Inflammatory macrophage treated with lipopolysaccharide for 4 hours (primary cell): ENCODE measurements around the gene TMEM94.
"Not testable (repeated sequence)": the region's sequence is repeated elsewhere in the genome, so short reads cannot be mapped to it uniquely, and the experiment has no call there.

Experiments
- DNase-seq: peaks from one replicate; pipeline ENCODE4 v3.0.0-alpha.2; 2020

Gene TMEM94

DNA sequence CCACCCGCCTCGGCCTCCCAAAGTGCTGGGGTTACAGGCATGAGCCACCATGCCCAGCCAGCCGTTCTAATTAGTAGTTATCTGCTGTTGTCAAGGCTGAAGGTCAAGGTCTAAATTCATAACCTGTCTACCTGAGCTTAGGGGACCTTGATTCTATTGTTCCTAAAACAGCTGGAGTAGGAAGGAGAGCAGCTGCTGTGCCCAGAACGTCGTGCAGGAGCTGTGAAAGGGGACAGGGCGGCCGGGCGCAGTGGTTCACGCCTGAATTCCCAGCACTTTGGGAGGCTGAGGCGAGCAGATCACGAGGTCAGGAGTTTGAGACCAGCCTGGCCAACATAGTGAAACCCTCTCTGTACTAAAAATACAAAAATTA, 21.0 kb downstream of the TMEM94 start:
- not testable (repeated sequence) for DNase-seq

- DNase-seq = no peak
These were observed 22.1 kb downstream of the TMEM94 start for GRCh38 chr17:75478508-75478907.

DNA sequence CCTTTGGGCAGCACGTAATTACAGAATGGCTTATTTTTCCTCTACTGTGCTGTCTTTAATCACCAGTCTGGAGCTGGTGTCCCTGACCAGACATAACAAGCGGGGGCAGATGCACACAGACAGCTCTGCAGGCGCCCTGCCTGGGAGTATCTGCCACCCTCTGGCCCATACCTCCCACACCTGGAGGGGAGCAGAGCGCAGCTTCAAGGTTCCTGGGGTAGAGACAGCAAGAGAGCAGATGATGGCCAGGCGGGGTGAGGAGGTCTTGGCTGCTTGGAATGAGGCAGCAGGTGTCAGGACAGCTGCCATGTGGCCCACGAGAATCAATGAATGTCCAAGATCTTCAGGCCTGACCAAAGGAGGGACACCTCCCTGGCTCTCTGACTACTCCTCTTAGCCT, 23.8 kb downstream of the TMEM94 start:
- no peak for DNase-seq

- DNase-seq = no peak
These were observed 25.0 kb downstream of the TMEM94 start for GRCh38 chr17:75481194-75482068.

- DNase-seq = no peak
These were observed 25.9 kb downstream of the TMEM94 start for GRCh38 chr17:75482098-75482942.

GRCh38 chr17:75485688-75486087, 29.3 kb downstream of the TMEM94 start:
- no peak for DNase-seq

GRCh38 chr17:75486151-75486550, 29.7 kb downstream of the TMEM94 start:
- DNase-seq = no peak

DNA sequence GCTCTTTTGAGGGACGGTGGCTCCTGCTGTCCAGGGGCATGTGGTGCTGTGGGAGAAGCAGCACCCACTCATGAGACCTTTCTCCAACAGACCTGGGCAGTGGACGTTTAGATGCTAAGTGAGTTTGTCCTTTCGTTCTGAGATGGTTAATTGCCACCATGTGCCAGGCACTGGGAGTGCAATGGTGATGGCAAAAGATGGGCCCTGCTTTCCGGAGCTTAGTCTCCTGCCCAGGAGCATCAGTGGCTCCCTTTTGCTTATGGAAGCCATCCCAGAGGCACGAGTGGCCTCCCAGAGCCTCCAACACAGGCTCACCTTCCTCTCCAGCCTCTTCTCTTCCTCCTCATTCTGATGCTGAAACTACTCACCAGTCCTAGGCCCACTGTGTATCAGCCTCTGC, 30.5 kb downstream of the TMEM94 start:
- DNase-seq = no peak

DNA sequence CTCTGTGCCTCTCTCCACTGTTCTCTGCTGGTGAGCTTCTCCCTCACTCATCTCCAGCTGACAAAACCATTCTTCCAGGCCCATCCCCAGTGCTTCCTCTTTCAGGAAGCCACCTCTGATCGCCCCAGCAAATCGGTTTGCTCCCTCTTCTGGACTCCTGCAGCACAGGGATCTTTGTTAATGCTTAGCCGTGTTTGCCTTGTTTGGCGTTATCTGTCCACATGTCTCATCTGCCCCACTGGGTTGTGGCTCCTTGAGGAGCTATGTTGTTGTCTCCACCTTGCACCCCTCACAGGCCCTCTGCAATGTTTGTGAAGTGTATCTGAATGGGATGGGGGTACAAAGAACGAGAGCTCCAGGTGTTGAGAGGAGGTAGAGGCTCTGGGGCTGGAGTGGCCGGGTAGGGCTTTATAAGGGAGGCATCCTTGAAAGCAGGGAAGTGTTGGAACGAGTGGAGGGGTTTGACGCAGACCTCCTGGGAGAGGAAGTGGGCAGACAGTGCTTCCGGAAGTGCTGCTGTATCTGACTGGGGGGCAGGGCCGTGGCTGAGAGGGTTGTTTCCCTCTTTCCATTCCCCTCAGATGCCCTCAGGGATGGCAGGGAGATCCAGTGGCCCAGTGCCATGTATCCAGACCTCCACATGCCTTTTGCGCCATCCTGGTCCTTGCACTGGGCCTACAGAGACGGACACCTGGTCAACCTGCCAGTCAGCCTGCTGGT, 31.1 kb downstream of the TMEM94 start:
- DNase-seq = peak; percentile 69

- no peak for DNase-seq
These were observed 32.5 kb downstream of the TMEM94 start for GRCh38 chr17:75488693-75489510.

DNA sequence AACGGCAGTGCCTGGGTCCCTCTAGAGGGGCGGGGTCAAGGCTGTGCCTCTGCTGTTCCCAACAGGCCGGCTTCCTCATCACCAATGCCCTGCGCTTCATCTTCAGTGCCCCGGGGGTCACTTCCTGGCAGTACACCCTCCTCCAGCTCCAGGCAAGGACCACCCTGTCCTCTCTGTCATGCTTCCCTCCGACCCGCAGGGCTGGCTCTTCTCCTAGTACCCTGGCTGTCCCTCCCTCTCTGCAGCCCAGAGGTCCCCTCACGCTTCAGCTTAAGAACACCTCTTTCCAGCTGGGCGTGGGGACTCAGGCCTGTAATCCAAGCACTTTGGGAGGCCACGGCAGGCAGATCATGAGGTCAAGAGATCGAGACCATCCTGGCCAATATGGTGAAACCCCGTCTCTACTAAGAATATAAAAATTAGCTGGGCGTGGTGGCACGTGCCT, 33.1 kb downstream of the TMEM94 start:
- no peak for DNase-seq

DNA sequence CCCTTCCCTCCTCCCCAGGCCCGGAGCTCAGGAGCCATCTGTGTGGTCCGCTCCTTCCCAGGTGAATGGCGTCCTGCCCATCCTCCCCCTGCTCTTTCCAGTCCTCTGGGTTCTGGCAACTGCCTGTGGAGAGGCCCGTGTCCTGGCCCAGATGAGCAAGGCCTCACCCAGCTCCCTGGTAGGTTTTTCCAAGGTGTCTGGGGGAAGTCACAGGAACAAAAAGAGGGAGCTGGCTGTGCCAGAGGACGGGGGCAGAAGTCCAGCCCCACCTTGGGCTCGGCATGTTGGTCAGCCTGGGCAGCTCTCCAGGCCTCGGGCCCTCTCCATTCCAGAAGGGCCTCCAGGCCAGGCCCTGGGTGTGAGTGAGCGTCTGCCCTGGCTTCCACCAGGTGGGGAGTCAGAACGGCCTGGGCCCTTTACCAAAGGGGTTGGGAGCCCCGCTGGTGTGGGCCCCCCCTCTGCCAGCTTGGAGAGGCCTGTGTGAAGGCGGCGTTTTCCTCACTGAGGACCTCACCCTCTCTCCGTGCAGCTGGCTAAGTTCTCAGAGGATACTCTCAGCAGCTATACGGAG, 33.8 kb downstream of the TMEM94 start:
- DNase-seq = no peak

- no peak for DNase-seq
These were observed 34.7 kb downstream of the TMEM94 start for GRCh38 chr17:75490953-75491649.

GRCh38 chr17:75491680-75492079, 35.2 kb downstream of the TMEM94 start:
- DNase-seq = no peak

DNA sequence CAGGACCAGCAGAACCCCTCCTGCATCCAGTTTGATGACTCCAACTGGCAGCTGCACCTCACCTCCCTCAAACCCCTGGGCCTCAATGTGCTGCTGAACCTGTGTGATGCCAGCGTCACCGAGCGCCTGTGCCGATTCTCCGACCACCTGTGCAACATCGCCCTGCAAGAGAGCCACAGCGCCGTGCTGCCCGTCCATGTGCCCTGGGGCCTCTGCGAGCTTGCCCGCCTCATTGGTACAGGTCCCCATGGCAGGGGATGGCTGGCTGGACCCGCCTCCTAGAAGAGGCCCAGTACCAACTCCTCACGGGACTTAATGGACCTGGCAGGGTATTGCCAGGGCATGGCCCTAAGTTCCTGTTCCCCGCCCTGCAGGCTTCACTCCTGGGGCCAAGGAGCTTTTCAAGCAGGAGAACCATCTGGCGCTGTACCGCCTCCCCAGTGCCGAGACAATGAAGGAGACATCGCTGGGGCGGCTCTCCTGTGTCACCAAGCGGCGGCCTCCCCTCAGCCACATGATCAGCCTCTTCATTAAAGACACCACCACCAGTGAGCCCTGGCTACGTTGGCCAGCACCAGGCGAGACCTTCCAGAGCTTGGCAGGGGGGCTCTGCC, 36.2 kb downstream of the TMEM94 start:
- no peak for DNase-seq

DNA sequence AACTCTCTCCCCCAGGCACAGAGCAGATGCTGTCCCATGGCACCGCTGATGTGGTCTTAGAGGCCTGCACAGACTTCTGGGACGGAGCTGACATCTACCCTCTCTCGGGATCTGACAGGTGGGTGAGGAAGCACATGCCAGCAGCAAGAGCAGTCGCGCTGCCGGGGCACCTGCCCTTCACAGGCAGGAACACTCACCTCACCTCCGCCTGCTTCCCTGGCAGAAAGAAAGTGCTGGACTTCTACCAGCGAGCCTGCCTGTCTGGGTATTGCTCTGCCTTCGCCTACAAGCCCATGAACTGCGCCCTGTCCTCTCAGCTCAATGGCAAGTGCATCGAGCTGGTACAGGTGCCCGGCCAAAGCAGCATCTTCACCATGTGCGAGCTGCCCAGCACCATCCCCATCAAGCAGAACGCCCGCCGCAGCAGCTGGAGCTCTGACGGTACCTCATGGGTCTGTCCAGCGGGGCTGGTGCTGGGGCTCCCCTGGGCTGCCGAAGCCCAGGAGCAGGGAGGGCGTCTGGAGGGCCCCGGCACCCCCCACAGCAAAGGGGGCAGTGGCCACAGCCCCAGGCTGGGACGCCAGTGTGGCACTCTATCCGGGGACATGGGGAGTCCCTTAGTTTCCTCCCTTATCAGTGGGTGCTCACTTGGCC, 37.2 kb downstream of the TMEM94 start:
- no peak for DNase-seq

DNA sequence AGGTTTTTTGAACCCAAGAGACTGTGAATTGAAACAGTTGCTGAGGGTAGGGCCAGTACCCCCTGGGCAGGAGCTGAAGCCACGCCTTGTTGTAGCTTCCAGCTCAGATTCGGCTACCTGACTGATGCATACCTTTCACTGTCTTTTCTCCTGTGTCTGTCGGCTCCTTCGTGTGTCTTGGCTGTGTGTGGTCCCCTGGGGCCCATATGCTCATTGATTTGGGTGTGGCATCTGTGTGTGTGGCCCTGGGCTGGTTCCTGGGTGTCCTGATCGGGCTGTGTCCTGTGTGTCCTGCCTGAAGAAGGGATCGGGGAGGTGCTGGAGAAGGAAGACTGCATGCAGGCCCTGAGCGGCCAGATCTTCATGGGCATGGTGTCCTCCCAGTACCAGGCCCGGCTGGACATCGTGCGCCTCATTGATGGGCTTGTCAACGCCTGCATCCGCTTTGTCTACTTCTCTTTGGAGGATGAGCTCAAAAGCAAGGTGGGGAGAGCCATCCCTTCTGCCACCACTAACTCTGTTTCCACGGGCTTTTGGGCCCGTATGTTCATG, 38.0 kb downstream of the TMEM94 start:
- DNase-seq = no peak

GRCh38 chr17:75496005-75496404, 39.6 kb downstream of the TMEM94 start:
- DNase-seq = no peak

DNA sequence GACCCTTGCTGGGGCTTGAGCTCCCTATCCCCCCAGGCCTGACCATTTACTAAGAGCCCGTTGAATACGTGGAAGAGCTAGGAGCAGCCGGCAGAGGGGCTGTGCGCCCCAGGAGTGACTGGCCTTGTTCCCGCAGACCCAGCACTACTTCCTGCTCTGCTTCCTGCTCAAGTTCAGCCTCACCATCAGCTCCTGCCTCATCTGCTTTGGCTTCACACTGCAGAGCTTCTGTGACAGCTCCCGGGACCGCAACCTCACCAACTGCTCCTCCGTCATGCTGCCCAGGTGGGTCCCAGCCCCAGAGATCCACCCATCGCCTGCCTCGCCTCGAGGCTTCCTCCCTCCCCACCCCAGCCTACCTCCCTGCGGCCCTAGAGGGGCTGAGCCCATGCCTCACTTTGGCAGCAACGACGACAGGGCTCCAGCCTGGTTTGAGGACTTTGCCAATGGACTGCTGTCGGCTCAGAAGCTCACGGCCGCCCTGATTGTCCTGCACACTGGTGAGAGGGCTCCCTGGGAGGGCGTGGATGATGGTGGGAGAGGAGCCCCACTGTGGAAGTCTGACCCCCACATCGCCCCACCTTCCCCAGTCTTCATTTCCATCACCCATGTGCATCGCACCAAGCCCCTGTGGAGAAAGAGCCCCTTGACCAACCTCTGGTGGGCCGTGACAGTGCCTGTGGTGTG, 41.7 kb downstream of the TMEM94 start:
- no peak for DNase-seq
